OCI-LY7 (cell line): Measurements from ENCODE around the gene GALNT2.

Experiments
- CTCF ChIP-seq: fragments of 200-600 bp; sonication (generic); conservative IDR thresholded peaks from 2 replicates; pipeline ENCODE4 v1.5.1; 2014; ENCODE audit warnings: mild to moderate bottlenecking, antibody characterized with exemption, low read length, moderate library complexity, mixed read lengths
- EZH2phosphoT487 ChIP-seq: fragments of 200-600 bp; sonication (generic); IDR thresholded peaks from 2 replicates; pipeline ENCODE4 v1.6.1; 2018; ENCODE audit warnings: low read depth, borderline replicate concordance, mild to moderate bottlenecking, mixed run types, antibody characterized with exemption, low read length, moderate library complexity, mixed read lengths

GRCh38 chr1:230196077-230196476, 129.0 kb downstream of the GALNT2 start:
- TF ChIP-seq CTCF (no peak), EZH2phosphoT487 (no peak)
